Activated naive CD4-positive, alpha-beta T cell treated with anti-CD3 and anti-CD28 coated beads, Interleukin-2, amount 50 U/mL, for 24 hours (primary cell): ENCODE measurements around the gene C14orf132.
"Not testable (repeated sequence)": the region's sequence is repeated elsewhere in the genome, so short reads cannot be mapped to it uniquely, and the experiment has no call there.

Source experiments
- H3K27ac Mint-ChIP-seq: one replicate; pipeline ENCODE4 v1.8.0; 2021; ENCODE audit warnings: mild to moderate bottlenecking, mixed read lengths
- H3K27me3 Mint-ChIP-seq: one replicate; pipeline ENCODE4 v1.8.0; 2021; ENCODE audit warnings: mixed read lengths
- H3K36me3 Mint-ChIP-seq: one replicate; pipeline ENCODE4 v1.8.0; 2021; ENCODE audit warnings: mixed read lengths
- H3K4me1 Mint-ChIP-seq: one replicate; pipeline ENCODE4 v1.8.0; 2021; ENCODE audit warnings: mixed read lengths
- H3K4me3 Mint-ChIP-seq: one replicate; pipeline ENCODE4 v1.8.0; 2021; ENCODE audit warnings: mild to moderate bottlenecking, mixed read lengths
- H3K9me3 Mint-ChIP-seq: one replicate; pipeline ENCODE4 v1.8.0; 2021; ENCODE audit warnings: mixed read lengths

Gene C14orf132

GRCh38 chr14:96064866-96065265, 25.7 kb downstream of the C14orf132 start:
- H3K4me3 Mint-ChIP-seq = no peak overlapping the region
- H3K9me3 Mint-ChIP-seq = no peaks in the 10 kb centered on the region
- peaks cover 12% of the 10 kb centered on the region for H3K27me3 Mint-ChIP-seq
- no peak overlapping the region for H3K27ac Mint-ChIP-seq
- no peaks in the 10 kb centered on the region for H3K4me1 Mint-ChIP-seq
- no peaks in the 10 kb centered on the region for H3K36me3 Mint-ChIP-seq

GRCh38 chr14:96065661-96066459, 26.7 kb downstream of the C14orf132 start:
- H3K4me3 Mint-ChIP-seq = no peak overlapping the region
- no peaks in the 10 kb centered on the region for H3K9me3 Mint-ChIP-seq
- H3K36me3 Mint-ChIP-seq = no peaks in the 10 kb centered on the region
- H3K4me1 Mint-ChIP-seq = no peaks in the 10 kb centered on the region
- peak overlapping the region; percentile 59 for H3K27ac Mint-ChIP-seq
- H3K27me3 Mint-ChIP-seq = peaks cover 9% of the 10 kb centered on the region

GRCh38 chr14:96066976-96067375, 27.8 kb downstream of the C14orf132 start:
- Mint-ChIP-seq H3K4me1 (no peaks in the 10 kb centered on the region), H3K9me3 (no peaks in the 10 kb centered on the region), H3K27ac (no peak overlapping the region), H3K4me3 (no peak overlapping the region), H3K36me3 (no peaks in the 10 kb centered on the region), H3K27me3 (peaks cover 6% of the 10 kb centered on the region)

GRCh38 chr14:96067985-96068930, 29.1 kb downstream of the C14orf132 start:
- H3K4me3 Mint-ChIP-seq = no peak overlapping the region
- H3K9me3 Mint-ChIP-seq = no peaks in the 10 kb centered on the region
- H3K36me3 Mint-ChIP-seq = no peaks in the 10 kb centered on the region
- no peak overlapping the region for H3K27ac Mint-ChIP-seq
- H3K4me1 Mint-ChIP-seq = no peaks in the 10 kb centered on the region
- peaks cover 4% of the 10 kb centered on the region for H3K27me3 Mint-ChIP-seq

DNA sequence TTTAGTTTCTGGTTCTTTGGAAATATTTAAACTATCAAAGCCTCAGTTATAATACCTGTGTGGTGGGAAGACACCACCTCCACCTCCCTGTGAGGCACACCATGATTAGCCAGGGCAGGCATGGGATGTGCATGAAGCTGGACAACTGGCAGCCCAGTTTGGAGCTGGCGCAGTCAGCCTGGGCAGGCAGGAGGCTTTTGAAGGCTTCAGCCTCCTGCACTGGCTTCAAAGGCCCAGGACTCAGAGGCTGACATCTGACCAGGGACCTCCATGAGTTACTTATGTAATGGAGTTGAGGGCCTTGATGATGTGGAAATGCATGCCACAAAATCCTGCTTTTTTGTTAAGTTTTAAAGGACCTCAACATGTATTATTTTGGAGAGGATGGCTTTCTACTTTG, 30.3 kb downstream of the C14orf132 start:
- Mint-ChIP-seq H3K27me3 (peaks cover 3% of the 10 kb centered on the region), H3K9me3 (no peaks in the 10 kb centered on the region), H3K36me3 (no peaks in the 10 kb centered on the region), H3K4me3 (no peak overlapping the region), H3K4me1 (no peaks in the 10 kb centered on the region), H3K27ac (no peak overlapping the region)

DNA sequence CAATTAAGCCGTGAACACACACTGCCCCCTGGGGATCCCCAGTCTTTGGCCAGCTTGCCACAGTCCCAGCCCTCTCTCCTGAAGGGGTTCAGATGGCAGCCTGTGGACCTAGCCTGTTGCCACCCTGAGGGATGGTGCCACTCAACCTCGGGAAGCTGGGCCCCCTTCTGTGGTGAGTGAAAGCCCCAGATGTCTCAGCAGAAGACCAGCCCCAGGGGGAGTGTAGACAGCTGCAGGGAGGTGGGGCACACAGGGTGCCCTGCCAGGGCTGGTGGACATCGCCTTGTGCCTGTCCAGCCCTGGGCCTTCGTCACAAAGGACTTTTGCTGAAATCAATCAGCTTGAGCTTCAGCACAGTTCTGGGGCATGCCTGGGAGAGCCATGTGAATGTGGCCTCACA, 32.4 kb downstream of the C14orf132 start:
- no peaks in the 10 kb centered on the region for H3K36me3 Mint-ChIP-seq
- no peak overlapping the region for H3K4me3 Mint-ChIP-seq
- H3K4me1 Mint-ChIP-seq = peaks cover 5% of the 10 kb centered on the region
- H3K27me3 Mint-ChIP-seq = no peaks in the 10 kb centered on the region
- no peak overlapping the region for H3K27ac Mint-ChIP-seq
- H3K9me3 Mint-ChIP-seq = no peaks in the 10 kb centered on the region

DNA sequence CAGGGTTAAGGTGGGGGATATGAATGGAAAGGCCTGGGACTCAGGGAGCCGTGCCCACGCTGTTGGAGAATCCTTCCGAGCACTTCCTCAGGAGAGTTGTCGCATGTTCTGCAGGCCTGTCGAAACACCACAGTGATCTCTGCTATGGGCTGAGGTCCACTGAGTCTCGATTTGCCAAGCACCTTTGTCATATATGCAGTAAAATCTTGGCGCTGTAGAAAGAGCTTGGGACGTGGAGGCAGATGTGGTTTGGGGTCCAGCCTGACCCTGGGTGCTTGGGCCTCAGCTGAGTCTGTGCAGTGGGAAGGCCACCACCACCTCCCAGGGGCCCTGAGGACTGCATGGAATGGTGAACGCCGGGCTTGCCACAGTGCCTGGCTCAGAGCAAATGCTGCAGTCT, 32.9 kb downstream of the C14orf132 start:
- Mint-ChIP-seq H3K4me1 (peaks cover 5% of the 10 kb centered on the region), H3K9me3 (no peaks in the 10 kb centered on the region), H3K36me3 (no peaks in the 10 kb centered on the region), H3K4me3 (no peak overlapping the region), H3K27ac (no peak overlapping the region), H3K27me3 (no peaks in the 10 kb centered on the region)

DNA sequence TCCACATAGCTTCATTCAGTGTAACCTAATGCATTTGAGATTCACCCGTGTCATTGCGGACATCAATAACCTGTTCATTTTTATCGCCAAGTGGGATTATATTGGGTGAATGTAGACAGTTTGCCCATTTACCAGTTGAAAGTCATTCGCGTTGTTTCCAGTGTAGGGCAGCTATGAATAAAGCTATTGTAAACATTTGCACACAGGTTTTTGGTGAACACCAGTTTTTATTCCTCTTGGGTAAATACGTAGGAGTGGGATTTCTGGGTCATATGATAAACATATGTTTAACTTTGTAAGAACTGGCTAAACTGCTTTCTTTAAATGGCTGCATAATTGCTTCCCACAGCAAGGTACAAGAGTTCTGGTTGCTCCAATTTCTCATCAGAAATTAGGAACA, 33.6 kb downstream of the C14orf132 start:
- Mint-ChIP-seq H3K27ac (no peak overlapping the region), H3K4me3 (no peak overlapping the region), H3K4me1 (peaks cover 5% of the 10 kb centered on the region), H3K9me3 (no peaks in the 10 kb centered on the region), H3K27me3 (no peaks in the 10 kb centered on the region), H3K36me3 (no peaks in the 10 kb centered on the region)

DNA sequence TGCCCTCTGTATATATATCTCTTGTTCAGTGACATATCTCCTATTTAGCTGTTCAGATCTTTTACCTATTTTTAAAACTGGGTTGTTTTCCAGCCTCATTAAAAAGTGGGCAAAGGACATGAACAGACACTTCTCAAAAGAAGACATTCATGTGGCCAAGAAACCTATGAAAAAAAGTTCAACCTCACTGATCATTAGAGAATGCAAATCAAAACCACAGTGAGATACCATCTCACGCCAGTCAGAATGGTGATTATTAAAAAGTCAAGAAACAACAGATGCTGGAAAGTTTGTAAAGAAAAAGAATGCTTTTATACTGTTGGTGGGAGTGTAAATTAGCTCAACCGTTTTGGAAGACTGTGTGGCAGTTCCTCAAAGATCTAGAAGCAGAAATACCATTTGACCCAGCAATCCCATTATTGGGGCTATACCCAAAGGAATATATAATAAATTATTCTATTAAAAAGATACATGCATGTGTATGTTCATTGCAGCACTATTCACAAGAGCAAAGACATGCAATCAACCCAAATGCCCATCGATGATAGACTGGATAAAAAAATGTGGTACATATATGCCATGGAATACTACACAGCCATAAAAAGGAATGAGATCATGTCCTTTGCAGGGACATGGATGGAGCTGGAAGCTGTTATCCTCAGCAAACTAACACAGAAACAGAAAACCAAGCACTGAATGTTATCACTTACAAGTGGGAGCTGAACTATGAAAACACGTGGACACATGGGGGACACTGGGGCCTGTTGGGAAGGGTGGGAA, 34.3 kb downstream of the C14orf132 start:
- H3K4me3 Mint-ChIP-seq, H3K4me1 Mint-ChIP-seq, H3K27me3 Mint-ChIP-seq, H3K9me3 Mint-ChIP-seq, H3K36me3 Mint-ChIP-seq, H3K27ac Mint-ChIP-seq: not testable (repeated sequence)

- Mint-ChIP-seq H3K4me3 (no peak overlapping the region), H3K4me1 (peaks cover 5% of the 10 kb centered on the region), H3K27ac (no peak overlapping the region), H3K9me3 (no peaks in the 10 kb centered on the region), H3K27me3 (no peaks in the 10 kb centered on the region), H3K36me3 (no peaks in the 10 kb centered on the region)
These were observed 38.9 kb downstream of the C14orf132 start for GRCh38 chr14:96077983-96078624.

DNA sequence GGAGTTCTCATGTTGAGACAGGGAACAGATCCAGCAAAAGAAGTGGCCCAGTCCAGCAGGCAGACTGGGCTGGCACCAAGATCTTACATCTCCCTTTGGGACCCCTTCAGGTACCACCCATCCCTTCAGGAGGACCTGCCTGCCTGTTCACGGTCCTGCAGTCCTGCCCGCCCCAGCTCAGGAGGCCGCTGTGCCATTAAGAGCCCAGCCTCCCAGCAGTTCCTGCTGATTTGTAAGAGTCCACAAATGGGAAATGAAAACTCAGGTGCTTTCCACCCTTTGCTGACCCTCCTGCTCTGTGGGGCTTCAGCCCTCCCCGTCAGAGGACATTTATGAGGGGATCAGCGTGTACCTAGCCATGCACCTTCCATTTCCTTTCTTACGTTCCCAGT, 39.5 kb downstream of the C14orf132 start:
- H3K4me3 Mint-ChIP-seq = no peak overlapping the region
- H3K27ac Mint-ChIP-seq = no peak overlapping the region
- H3K36me3 Mint-ChIP-seq = no peaks in the 10 kb centered on the region
- H3K27me3 Mint-ChIP-seq = no peaks in the 10 kb centered on the region
- H3K4me1 Mint-ChIP-seq = peaks cover 5% of the 10 kb centered on the region
- no peaks in the 10 kb centered on the region for H3K9me3 Mint-ChIP-seq

GRCh38 chr14:96079066-96079465, 39.9 kb downstream of the C14orf132 start:
- no peak overlapping the region for H3K27ac Mint-ChIP-seq
- peaks cover 5% of the 10 kb centered on the region for H3K4me1 Mint-ChIP-seq
- no peaks in the 10 kb centered on the region for H3K9me3 Mint-ChIP-seq
- H3K27me3 Mint-ChIP-seq = no peaks in the 10 kb centered on the region
- no peaks in the 10 kb centered on the region for H3K36me3 Mint-ChIP-seq
- no peak overlapping the region for H3K4me3 Mint-ChIP-seq

GRCh38 chr14:96080571-96080970, 41.4 kb downstream of the C14orf132 start:
- no peaks in the 10 kb centered on the region for H3K9me3 Mint-ChIP-seq
- no peak overlapping the region for H3K4me3 Mint-ChIP-seq
- H3K4me1 Mint-ChIP-seq = peaks cover 5% of the 10 kb centered on the region
- H3K27me3 Mint-ChIP-seq = no peaks in the 10 kb centered on the region
- no peaks in the 10 kb centered on the region for H3K36me3 Mint-ChIP-seq
- H3K27ac Mint-ChIP-seq = no peak overlapping the region

GRCh38 chr14:96081224-96081623, 42.1 kb downstream of the C14orf132 start:
- Mint-ChIP-seq H3K27me3 (no peaks in the 10 kb centered on the region), H3K27ac (no peak overlapping the region), H3K4me3 (no peak overlapping the region), H3K36me3 (no peaks in the 10 kb centered on the region), H3K9me3 (no peaks in the 10 kb centered on the region), H3K4me1 (peaks cover 3% of the 10 kb centered on the region)

GRCh38 chr14:96081767-96082400, 42.7 kb downstream of the C14orf132 start:
- Mint-ChIP-seq H3K4me1 (no peaks in the 10 kb centered on the region), H3K36me3 (no peaks in the 10 kb centered on the region), H3K9me3 (no peaks in the 10 kb centered on the region), H3K4me3 (no peak overlapping the region), H3K27ac (no peak overlapping the region), H3K27me3 (no peaks in the 10 kb centered on the region)
